Stimulated activated CD4-positive, alpha-beta T cell treated with anti-CD3 and anti-CD28 coated beads, TNF-alpha, amount 100 ng/mL, for 1 hour (primary cell): ENCODE data around the gene SULF2.
"Not testable (repeated sequence)": the region's sequence is repeated elsewhere in the genome, so short reads cannot be mapped to it uniquely, and the experiment has no call there.

Source experiments
- DNase-seq, 3 donors: peaks; one replicate each; pipeline ENCODE4 v3.0.0-alpha.2; 2020; ENCODE audit warnings: low read depth in 3 of 3, low spot score in 1 of 3

The SULF2 gene

GRCh38 chr20:47805951-47806350 lies 20.7 kb upstream of the SULF2 start:
- no peak for DNase-seq

DNA sequence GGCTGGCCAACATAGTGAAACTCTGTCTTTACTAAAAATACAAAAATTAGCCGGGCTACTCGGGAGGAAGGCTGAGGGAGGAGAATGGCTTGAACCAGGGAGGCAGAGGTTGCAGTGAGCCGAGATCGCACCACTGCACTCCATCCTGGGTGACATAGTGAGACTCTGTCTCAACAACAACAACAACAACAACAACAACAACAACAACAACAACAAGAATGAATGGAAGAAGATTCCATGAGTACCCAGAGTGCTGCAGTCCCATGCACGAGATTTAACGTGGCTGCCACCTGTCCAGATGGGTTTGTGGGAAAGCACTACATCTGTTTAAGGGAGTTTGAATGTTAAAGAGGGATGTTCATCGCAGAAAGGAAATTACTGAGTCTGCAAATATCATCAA lies 19.7 kb upstream of the SULF2 start:
- DNase-seq, result not testable (repeated sequence)

DNA sequence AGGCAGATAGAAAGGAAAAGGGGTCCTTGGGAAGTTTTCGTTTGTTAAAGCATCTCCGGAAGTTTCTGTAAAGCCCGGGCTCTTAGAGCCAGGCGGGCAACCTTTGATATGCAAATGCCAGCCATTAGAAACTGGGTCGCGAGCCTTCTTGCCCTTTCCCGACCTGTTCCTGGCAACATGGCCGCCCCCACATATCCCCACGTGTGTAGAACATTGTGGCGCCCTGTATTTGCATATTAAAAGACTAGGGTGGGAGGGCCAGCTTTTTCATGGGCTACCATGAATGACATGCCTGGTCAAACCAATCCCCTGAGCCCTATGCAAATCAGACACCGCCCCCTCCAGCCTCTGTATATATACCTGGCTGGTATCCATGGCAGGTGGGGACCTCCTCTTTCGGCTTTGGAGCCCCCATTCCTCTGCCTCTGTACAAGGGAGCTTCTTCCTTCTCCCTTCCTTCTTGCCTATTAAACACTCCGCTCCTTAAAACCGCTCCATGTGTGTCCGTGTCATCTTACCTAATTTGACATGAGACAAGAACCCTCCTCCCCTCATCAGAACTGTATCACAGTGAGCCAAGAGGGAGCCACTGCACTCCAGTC lies 19.0 kb upstream of the SULF2 start:
- not testable (repeated sequence) for DNase-seq

DNA sequence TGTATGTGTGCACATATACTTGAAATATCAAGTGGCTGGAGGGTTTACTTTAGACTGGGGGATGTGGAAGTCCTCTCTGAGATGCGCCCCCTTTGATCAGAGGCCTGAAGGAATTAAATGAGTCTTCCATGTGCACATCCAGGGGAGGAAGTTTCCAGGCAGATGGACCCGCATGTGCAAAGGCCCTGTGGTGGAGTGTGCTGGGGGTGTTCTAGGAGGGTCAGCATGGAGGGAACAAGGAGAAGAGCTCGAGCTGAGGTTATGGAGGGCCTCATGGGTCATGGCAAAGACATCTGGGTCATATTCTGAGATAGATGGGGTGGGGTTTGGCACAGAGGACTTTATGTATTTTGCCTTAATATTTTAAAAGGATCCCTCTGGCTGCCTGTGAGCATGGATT lies 17.7 kb upstream of the SULF2 start:
- no peak for DNase-seq

- DNase-seq, result no peak
Measured at GRCh38 chr20:47802226-47802920, 17.1 kb upstream of the SULF2 start.

- DNase-seq, result no peak
Measured at GRCh38 chr20:47801759-47802158, 16.5 kb upstream of the SULF2 start.

DNA sequence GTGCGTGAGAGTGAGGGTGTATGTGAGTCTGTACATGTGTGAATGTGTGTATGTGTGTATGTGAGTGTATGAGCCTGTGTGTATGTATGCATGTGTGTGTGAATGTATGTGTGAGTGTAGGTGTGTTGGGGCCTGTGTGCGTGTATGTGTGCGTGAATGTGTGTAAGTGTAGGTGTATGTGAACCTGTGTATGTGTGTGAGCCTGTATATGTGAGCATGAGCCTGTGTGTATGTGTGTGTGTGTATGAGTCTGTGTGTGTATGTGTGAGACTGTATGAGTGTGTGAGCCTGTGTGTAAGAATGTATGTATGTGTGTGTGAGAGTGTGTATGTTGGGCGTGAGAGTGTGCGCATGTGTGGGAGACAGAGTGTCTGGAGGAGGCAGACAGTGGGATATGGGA lies 15.8 kb upstream of the SULF2 start:
- DNase-seq, result no peak

DNA sequence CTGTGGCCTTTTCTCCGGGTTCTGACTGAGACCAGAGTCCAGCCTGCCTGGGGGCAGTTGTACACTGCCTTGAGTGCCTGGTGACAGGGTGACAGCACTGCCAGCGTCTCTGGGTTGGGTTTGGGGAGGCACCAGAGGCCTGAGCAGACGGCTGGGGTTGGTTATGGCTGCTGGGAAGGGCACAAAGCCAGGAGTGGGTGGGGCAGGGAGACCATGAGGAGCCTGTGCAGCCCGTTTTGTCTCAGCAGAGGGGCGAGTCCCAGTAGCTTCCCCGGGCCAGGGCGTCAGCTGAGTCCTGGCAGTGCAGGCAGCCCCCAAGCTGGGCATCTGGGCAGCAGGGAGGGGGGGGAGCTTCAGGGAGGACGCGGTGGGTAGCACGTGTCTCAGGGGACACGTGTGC lies 15.3 kb upstream of the SULF2 start:
- no peak for DNase-seq

GRCh38 chr20:47799116-47799715 lies 13.9 kb upstream of the SULF2 start:
- no peak for DNase-seq

- DNase-seq, result no peak
Measured at GRCh38 chr20:47796971-47797370, 11.7 kb upstream of the SULF2 start.

DNA sequence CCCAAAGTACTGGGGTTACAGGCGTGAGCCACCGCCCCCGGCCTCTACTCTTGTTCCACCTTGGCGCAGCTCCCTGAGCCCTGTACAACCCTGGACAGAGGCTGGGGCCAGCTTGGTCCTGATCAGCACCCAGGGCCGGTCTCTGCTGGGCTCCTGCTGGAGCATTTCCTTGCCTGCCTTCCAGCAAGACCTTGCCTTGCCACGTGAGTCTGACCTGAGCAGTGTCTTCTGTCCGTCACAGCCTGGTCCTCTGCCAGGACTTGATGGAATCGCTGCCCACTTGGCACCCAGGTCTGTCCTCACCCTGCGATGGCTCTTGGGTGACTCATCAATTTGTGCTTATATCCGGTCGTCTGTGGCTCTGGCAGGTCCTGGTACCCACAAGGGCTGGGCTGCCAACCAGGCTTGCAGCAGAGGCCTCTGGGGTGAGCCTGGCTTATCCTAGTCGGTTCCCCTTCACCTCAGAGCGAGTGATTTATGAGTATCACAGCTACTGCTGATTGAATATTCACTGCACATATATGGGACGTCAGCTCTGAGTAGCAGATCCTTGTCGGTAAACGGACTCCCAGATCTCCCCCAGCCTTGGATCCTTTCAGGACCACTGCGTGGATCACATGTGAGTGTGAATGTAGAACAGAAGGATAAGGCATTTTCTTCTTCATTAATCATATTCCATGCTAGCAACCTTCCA lies 10.1 kb upstream of the SULF2 start:
- no peak for DNase-seq

DNA sequence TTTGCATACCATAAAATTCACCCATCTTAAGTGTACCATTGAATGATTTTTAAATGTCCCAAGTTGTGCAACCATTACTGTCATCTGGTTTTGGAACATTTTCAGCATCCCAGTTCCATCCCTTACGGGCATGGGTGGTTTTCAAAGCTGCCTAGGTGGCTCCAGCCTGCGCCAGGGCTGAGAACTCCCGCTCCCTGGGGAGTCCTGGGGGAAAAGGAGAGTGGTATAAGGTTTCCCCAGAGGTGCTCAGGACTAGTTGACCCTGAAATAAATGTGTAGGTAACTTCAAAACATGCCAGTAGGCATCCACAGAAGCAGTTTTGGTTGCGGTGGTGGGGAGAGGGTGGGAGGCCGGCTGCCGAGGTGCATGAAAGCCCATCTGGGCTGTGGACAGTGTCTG lies 9.0 kb upstream of the SULF2 start:
- DNase-seq, result not testable (repeated sequence)

DNA sequence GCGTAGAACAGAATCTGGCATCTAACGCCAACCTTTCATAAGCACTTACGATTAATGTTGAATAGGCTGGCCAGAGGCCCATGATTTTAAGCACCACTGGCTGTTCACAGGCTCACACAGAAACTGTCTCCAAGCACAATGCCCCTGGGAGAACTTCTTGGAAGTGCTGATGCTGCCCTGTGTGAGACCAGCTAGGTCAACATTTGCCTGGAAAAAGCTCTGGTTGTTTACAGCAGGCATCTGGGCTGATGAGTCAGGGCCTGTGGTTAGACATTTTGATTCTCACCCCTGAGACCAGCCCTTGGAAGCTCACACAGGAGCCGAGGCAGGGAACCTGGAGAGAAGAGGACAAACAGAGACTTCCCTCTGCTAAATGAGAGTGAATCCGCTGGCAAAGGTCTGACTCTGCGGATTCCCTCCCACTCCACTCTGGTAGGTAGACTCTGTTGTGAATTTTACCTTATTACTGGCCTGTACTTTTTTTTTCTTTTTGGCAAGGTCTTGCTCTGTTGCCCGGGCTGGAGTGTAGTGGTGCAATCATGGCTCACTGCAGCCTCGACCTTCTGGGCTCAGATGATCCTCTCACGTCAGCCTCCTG lies 6.8 kb upstream of the SULF2 start:
- no peak for DNase-seq

DNA sequence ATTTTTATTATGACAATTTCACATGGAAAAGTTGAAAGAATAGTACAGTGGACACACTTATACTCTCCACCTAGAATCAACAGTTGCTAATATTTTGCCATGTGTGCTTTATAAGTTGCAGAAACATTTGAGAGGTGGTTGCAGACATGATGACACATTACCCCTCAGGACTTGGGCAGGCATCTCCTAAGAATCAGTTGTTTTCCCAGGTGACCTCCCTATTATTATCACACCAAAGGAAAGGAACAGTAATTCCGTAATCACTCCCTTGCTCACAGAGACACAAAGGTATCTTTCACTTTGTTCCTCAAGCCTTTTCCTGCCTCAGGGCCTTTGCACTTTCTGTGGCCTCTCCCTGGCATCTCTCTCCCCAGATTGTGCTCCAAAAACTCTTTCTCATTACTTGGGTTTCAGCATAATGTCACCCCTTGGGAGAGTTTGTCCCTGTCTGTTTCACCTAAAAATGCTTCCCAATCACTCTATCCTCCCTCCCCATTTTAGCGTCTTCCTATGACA lies 5.9 kb upstream of the SULF2 start:
- no peak for DNase-seq

DNA sequence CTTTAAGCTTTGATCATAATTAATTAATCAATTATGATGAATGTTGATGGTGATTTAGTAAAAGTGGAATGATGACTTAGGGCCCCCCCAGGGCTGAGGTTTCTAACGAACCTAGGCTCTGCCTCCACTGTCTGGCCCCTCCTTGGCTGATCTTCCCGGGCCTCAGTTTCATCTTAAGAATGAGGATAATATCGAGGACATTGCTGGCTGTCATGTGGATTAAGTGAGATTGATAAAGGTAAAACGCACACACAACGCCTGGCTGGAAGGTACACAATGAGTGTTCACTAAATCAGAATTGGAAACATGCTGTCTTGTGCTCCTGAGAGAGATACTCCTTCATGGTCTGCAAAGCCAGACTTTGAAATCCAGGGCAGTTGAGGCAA lies 5.3 kb upstream of the SULF2 start:
- DNase-seq, result no peak

- DNase-seq, result no peak
Measured at GRCh38 chr20:47789764-47790579, 4.7 kb upstream of the SULF2 start.

GRCh38 chr20:47789081-47789763 lies 3.9 kb upstream of the SULF2 start:
- DNase-seq, result no peak

GRCh38 chr20:47788741-47789080 lies 3.4 kb upstream of the SULF2 start:
- DNase-seq, result no peak

DNA sequence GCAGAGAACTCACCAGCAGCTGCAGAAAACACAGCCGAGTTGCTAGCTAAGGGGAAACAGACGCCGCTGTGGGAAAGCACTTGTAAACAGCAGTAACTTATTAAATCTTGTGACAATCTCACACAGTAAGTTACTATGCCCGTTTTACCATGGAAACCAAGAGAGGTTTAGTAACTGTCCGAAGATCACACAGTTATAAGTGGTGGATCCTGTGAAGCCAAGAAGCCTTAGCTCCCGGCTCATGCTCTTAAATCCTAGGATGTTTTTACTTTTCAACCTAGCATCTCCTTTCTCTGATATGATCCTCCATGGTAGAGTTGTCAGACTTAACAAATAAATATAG lies 1.5 kb upstream of the SULF2 start:
- no peak for DNase-seq
